ENCODE results near the gene SLC2A4RG. TPM values are rescaled to one million over a fixed set of nuclear protein-coding genes. Genes with fewer than 3 reads are reported as not detected.
"Not testable (repeated sequence)": the region's sequence is repeated elsewhere in the genome, so short reads cannot be mapped to it uniquely, and the experiment has no call there.

Gene SLC2A4RG
- total RNA-seq, 2 experiments from 2014 or later = 123 to 125 TPM

DNA sequence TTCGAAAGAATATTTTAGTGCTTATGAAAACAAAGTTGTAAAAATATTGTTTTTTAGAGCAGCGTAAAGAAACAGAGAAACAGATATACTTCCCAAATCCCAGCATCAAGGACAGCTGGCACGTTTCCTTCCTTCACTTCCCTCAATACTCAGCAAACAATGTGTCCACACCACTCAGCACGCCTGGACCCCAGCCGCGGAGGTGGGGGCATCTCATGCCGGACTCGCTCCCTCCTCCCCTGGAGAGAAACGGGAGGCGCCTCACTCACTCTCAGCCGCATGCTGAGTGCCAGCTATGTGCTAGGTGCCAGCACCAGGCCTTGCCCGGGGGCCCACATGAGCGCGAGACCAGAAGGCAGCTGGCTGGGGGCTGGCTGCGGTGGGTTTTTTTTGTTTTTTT is 34.7 kb downstream of the SLC2A4RG start:
- Mint-ChIP-seq H3K4me3 (no peak overlapping the region), H3K27ac (no peak overlapping the region), H3K9me3 (no peaks in the 10 kb centered on the region), H3K36me3 (ENCODE audit: low read depth) (no peaks in the 10 kb centered on the region), H3K4me1 (ENCODE audit: low read depth) (peaks cover 5% of the 10 kb centered on the region), H3K27me3 (no peaks in the 10 kb centered on the region)
- Histone ChIP-seq H3K36me3 (ENCODE audit: insufficient read depth, low read length) (no peaks in the 10 kb centered on the region), H3K4me3 (ENCODE audit: low read length) (no peak overlapping the region), H3K27ac (ENCODE audit: low read depth in 1 of 2, low read length in 2 of 2) (no peak overlapping the region), H3K27me3 (ENCODE audit: control insufficient read depth in 1 of 2, insufficient read depth in 2 of 2, low read length in 2 of 2) (no peaks in the 10 kb centered on the region), H3K4me1 (ENCODE audit: insufficient read depth, low read length) (peaks cover 4% of the 10 kb centered on the region), H3K9me3 (ENCODE audit: control insufficient read depth in 1 of 2, insufficient read depth in 1 of 2, low read length in 2 of 2) (no peaks in the 10 kb centered on the region)
- TF ChIP-seq, protein P1, sequence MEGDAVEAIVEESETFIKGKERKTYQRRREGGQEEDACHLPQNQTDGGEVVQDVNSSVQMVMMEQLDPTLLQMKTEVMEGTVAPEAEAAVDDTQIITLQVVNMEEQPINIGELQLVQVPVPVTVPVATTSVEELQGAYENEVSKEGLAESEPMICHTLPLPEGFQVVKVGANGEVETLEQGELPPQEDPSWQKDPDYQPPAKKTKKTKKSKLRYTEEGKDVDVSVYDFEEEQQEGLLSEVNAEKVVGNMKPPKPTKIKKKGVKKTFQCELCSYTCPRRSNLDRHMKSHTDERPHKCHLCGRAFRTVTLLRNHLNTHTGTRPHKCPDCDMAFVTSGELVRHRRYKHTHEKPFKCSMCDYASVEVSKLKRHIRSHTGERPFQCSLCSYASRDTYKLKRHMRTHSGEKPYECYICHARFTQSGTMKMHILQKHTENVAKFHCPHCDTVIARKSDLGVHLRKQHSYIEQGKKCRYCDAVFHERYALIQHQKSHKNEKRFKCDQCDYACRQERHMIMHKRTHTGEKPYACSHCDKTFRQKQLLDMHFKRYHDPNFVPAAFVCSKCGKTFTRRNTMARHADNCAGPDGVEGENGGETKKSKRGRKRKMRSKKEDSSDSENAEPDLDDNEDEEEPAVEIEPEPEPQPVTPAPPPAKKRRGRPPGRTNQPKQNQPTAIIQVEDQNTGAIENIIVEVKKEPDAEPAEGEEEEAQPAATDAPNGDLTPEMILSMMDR (IDR thresholded peaks at IDR 0.05) = no peak
- intact Hi-C loops (cut with DNase I, micrococcal nuclease) = no loop called here
- ChIA-PET POLR2A (interaction anchor here (1.3 kb wide), 1 partner anchor 23 kb away, joined by 3 read pairs; no protein-coding TSS in a partner anchor), CTCF (no interaction called here)
- ATAC-seq (ENCODE audit: poor library complexity) (no peak), DNase-seq (no peak)

DNA sequence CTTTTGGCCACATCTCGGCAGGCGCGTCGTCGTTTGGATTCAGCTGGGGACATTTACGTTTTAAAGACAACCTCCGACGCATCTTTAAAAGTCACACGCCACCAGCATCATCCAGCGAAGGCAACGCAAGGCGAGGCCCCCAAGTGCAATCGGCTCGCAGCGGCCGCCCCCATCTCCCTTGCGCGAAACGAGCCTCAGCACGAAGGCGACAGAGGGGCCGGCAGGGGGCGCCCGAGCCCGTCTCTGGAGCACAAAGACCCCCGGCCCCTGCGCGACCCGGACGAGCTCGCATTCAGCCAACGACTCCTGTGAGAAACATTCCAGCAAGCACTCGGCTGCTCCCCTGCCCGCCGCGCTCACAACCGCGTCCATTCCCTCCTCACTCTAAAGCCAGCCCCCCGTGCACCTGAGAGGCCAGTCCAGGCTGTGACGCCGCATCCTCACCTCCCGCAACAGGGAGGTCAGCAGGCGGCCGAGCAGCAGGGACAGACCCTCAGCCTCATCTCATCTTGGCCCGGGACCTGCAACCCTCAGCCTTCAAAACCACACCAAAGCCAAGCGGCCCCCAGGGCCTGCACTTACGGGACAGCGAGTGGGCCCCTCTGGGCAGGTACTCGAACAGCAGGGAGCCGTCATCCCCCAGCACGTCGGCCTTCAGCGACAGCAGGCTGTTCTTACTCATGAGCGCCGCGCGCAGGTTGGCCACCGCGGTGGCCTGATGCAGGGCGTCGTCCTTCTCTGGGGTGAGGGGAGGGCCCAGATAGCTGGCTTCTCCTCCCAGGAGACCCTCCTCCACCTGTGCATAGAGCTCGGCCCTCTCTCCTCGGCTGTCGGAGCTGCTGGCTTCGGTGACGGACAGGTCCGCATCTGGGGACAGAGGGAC is 35.8 kb downstream of the SLC2A4RG start:
- Histone ChIP-seq H3K36me3 (ENCODE audit: insufficient read depth, low read length) (no peaks in the 10 kb centered on the region), H3K27ac (ENCODE audit: low read depth in 1 of 2, low read length in 2 of 2) (no peak overlapping the region), H3K27me3 (ENCODE audit: control insufficient read depth in 1 of 2, insufficient read depth in 2 of 2, low read length in 2 of 2) (no peaks in the 10 kb centered on the region), H3K9me3 (ENCODE audit: control insufficient read depth in 1 of 2, insufficient read depth in 1 of 2, low read length in 2 of 2) (no peaks in the 10 kb centered on the region), H3K4me1 (ENCODE audit: insufficient read depth, low read length) (peaks cover 4% of the 10 kb centered on the region), H3K4me3 (ENCODE audit: low read length) (no peak overlapping the region)
- DNase-seq (peak in 7 of 14 experiments; percentile 8 to 59 (median 25)), ATAC-seq (ENCODE audit: poor library complexity) (peak; percentile 51)
- H3K9me3 Mint-ChIP-seq = no peaks in the 10 kb centered on the region
- no peak overlapping the region for H3K27ac Mint-ChIP-seq
- ChIA-PET POLR2A (interaction anchor here (1.3 kb wide), 1 partner anchor 24 kb away, joined by 3 read pairs; no protein-coding TSS in a partner anchor), CTCF (no interaction called here)
- no peak overlapping the region for H3K4me3 Mint-ChIP-seq
- H3K36me3 Mint-ChIP-seq (ENCODE audit: low read depth) = no peaks in the 10 kb centered on the region
- H3K27me3 Mint-ChIP-seq = no peaks in the 10 kb centered on the region
- intact Hi-C loops (cut with DNase I, micrococcal nuclease) = no loop called here
- H3K4me1 Mint-ChIP-seq (ENCODE audit: low read depth) = peaks cover 5% of the 10 kb centered on the region
- TF ChIP-seq, protein P1 (IDR thresholded peaks at IDR 0.05) = peak; percentile 63

DNA sequence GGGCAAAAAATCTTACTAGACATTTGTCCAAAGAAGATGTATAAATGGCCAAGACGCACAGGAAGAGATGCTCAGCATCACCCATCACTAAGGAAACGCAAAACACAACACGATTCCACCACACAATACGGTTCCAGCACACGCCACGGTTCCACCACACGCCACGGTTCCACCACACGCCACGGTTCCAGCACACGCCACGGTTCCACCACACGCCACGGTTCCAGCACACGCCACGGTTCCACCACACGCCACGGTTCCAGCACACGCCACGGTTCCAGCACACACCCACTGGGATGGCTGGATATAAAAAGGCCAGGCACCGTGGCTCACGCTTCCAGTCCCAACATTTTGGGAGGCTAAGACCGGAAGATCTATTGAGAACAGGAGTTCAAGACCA is 37.3 kb downstream of the SLC2A4RG start:
- H3K36me3 Mint-ChIP-seq (ENCODE audit: low read depth); H3K9me3 ChIP-seq (ENCODE audit: control insufficient read depth in 1 of 2, insufficient read depth in 1 of 2, low read length in 2 of 2); H3K4me3 Mint-ChIP-seq; CTCF ChIA-PET; H3K27me3 Mint-ChIP-seq; H3K36me3 ChIP-seq (ENCODE audit: insufficient read depth, low read length); H3K9me3 Mint-ChIP-seq; H3K4me3 ChIP-seq (ENCODE audit: low read length); ATAC-seq (ENCODE audit: poor library complexity); H3K27ac ChIP-seq (ENCODE audit: low read depth in 1 of 2, low read length in 2 of 2); POLR2A ChIA-PET; H3K27ac Mint-ChIP-seq; H3K27me3 ChIP-seq (ENCODE audit: control insufficient read depth in 1 of 2, insufficient read depth in 2 of 2, low read length in 2 of 2); intact Hi-C loops (cut with DNase I, micrococcal nuclease); DNase-seq: not testable (repeated sequence)
- H3K4me1 Mint-ChIP-seq (ENCODE audit: low read depth) = peaks cover 11% of the 10 kb centered on the region
- peaks cover 11% of the 10 kb centered on the region for H3K4me1 ChIP-seq (ENCODE audit: insufficient read depth, low read length)
